ENCODE measurements around the gene UHRF2. TPM values are rescaled to one million over a fixed set of nuclear protein-coding genes. Genes with fewer than 3 reads are reported as not detected.
A peak's percentile ranks its signal among the peaks of the same experiment; 100 is the strongest.

The UHRF2 gene
- total and polyA plus RNA-seq, 2 of the 4 experiments (the other 2 are of a cell fraction): 27.6 to 37.3 TPM

DNA sequence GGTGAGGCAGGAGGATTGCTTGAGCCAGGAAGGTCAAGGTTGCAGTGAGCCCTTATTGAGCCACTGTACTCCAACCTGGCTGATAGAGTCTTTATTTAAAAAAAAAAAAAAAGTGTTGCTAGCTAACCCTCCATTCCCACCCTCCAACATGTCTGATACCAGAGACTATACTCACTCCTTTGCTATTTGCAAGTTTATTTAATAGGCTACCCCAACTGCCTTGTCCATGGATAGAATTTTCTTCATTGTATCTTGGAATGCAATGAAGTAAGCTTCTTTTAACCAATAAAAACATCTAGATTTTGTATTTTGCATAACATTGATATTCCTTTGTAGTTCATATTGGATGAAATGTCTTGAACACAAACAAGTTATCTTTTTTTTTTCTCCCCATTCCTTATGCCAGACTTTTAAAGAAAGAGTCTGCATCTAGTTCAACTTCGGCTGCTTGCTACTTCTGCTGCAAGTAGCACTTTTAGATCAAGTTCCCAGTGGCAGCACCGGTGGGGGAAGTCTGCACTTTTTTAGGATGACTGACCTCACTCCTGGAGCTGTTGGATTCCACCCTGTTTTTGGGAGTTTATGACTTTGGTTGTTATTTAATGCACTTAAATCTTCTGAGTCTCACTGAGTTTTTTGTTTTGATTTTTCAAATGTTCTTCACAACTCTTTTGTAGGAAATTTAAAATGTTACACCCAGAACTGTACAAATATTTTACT is 112.5 kb downstream of the UHRF2 start:
- peak overlapping the region; percentile 82; the same call in 1 of the 2 replicates for H3K56ac ChIP-seq (ENCODE audit: extremely low read depth, insufficient read depth, low read length)
- no peak overlapping the region for H3K4me3 ChIP-seq (ENCODE audit: insufficient read depth, low read depth, low read length)
- H2BK120ac ChIP-seq (ENCODE audit: low read depth, low read length): peak overlapping the region; percentile 90
- H2AK5ac ChIP-seq (ENCODE audit: low read depth, low read length): peak overlapping the region; percentile 92
- DNase-seq (peak; percentile 86), ATAC-seq (ENCODE audit: low read depth) (peak; percentile 98)
- peak overlapping the region; percentile 75 for H2BK20ac ChIP-seq (ENCODE audit: low read depth, low read length)
- no TSS peak for BruUV-seq (replicated peaks)
- intact Hi-C loops (cut with micrococcal nuclease): loop anchor here (2.0 kb wide), 1 partner anchor 41 kb away; no protein-coding TSS in a partner anchor
- no peaks in the 10 kb centered on the region for H3K79me1 ChIP-seq (ENCODE audit: low read depth in 1 of 2, low read length in 2 of 2)
- H3K36me3 ChIP-seq (ENCODE audit: control insufficient read depth, insufficient read depth, low read length): no peaks in the 10 kb centered on the region; the same call in 1 of the 2 replicates
- in situ Hi-C loops (cut with MboI; ENCODE audit: low sequenced_read_pairs): no loop called here
- CTCF ChIA-PET: interaction anchor here (0.7 to 1.2 kb wide), 4 partner anchors 10 to 126 kb away, joined by 3 to 4 read pairs (median 3); no protein-coding TSS in a partner anchor
- peak overlapping the region; percentile 79 for H2BK5ac ChIP-seq (ENCODE audit: low read depth, low read length, poor library complexity, severe bottlenecking)
- peaks cover 8% of the 10 kb centered on the region; the same call in 1 of the 2 replicates for H3K9me1 ChIP-seq (ENCODE audit: insufficient read depth, low read length)
- peak overlapping the region; percentile 80; the same call in 1 of the 3 replicates for H2BK15ac ChIP-seq (ENCODE audit: low read depth, low read length)
- no peaks in the 10 kb centered on the region for H3K9me3 ChIP-seq (ENCODE audit: control insufficient read depth, insufficient read depth, low read length)
- H3K14ac ChIP-seq (replicated peaks; ENCODE audit: low read depth, low read length): peak overlapping the region; percentile 64
- H3K27me3 ChIP-seq (ENCODE audit: control insufficient read depth, insufficient read depth, low read length): no peaks in the 10 kb centered on the region
- H3K27ac ChIP-seq (ENCODE audit: insufficient read depth, low read length): peak overlapping the region; percentile 93
- TF ChIP-seq RAD21 (IDR thresholded peaks at IDR 0.05; ENCODE audit: low read length) (no peak), MAFK (IDR thresholded peaks at IDR 0.05; ENCODE audit: low read depth, low read length) (no peak), BHLHE40 (IDR thresholded peaks at IDR 0.05; ENCODE audit: low read depth, low read length) (no peak), FOS (IDR thresholded peaks at IDR 0.05; ENCODE audit: low read depth, low read length) (peak; percentile 24; the same call in 1 of the 2 replicates), MXI1 (IDR thresholded peaks at IDR 0.05; ENCODE audit: borderline replicate concordance, low read depth, low read length) (no peak), NFE2L2 (IDR thresholded peaks at IDR 0.05; ENCODE audit: low read depth, low read length) (no peak)
- TF ChIP-seq, protein P1, sequence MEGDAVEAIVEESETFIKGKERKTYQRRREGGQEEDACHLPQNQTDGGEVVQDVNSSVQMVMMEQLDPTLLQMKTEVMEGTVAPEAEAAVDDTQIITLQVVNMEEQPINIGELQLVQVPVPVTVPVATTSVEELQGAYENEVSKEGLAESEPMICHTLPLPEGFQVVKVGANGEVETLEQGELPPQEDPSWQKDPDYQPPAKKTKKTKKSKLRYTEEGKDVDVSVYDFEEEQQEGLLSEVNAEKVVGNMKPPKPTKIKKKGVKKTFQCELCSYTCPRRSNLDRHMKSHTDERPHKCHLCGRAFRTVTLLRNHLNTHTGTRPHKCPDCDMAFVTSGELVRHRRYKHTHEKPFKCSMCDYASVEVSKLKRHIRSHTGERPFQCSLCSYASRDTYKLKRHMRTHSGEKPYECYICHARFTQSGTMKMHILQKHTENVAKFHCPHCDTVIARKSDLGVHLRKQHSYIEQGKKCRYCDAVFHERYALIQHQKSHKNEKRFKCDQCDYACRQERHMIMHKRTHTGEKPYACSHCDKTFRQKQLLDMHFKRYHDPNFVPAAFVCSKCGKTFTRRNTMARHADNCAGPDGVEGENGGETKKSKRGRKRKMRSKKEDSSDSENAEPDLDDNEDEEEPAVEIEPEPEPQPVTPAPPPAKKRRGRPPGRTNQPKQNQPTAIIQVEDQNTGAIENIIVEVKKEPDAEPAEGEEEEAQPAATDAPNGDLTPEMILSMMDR (conservative IDR thresholded peaks at IDR 0.05; ENCODE audit: low read depth, low read length): no peak
- TF ChIP-seq, protein P2, sequence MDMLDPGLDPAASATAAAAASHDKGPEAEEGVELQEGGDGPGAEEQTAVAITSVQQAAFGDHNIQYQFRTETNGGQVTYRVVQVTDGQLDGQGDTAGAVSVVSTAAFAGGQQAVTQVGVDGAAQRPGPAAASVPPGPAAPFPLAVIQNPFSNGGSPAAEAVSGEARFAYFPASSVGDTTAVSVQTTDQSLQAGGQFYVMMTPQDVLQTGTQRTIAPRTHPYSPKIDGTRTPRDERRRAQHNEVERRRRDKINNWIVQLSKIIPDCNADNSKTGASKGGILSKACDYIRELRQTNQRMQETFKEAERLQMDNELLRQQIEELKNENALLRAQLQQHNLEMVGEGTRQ (IDR thresholded peaks at IDR 0.05; ENCODE audit: low read depth, low read length): no peak
- peak overlapping the region; percentile 14 for H4K5ac ChIP-seq (ENCODE audit: low read depth, low read length)
- H4K91ac ChIP-seq (ENCODE audit: insufficient read depth, low read depth, low read length): peak overlapping the region; percentile 74
- peak overlapping the region; percentile 79; the same call in 1 of the 2 replicates for H3K23ac ChIP-seq (ENCODE audit: low read depth, low read length)
- no CpG with 5 or more reads among the region's 2 CpGs for WGBS, 2 experiments (ENCODE audit: extremely low coverage in 2 of 2, insufficient read length in 1 of 2)
- dilution Hi-C loops (cut with HindIII; ENCODE audit: low sequenced_read_pairs, unreplicated experiment): no loop called here
- H4K20me1 ChIP-seq (ENCODE audit: insufficient read depth, low read length): no peaks in the 10 kb centered on the region
- H2AFZ ChIP-seq (replicated peaks; ENCODE audit: low read length, poor library complexity): no peak overlapping the region
- H3K18ac ChIP-seq (ENCODE audit: low read depth, low read length): peak overlapping the region; percentile 76
- H3K4ac ChIP-seq (ENCODE audit: low read depth, low read length): peak overlapping the region; percentile 85
- H3K4me1 ChIP-seq (ENCODE audit: control insufficient read depth, insufficient read depth, low read length): peaks cover 3% of the 10 kb centered on the region; the same call in 1 of the 2 replicates
- H2AK9ac ChIP-seq (replicated peaks; ENCODE audit: low read depth, low read length, poor library complexity): no peak overlapping the region
- peak overlapping the region; percentile 61 for H3K4me2 ChIP-seq (ENCODE audit: low read depth, low read length)
- POLR2A ChIA-PET (ENCODE audit: unreplicated experiment): interaction anchor here (0.5 to 0.7 kb wide), 5 partner anchors 23 to 130 kb away, joined by 3 to 7 read pairs (median 5); no protein-coding TSS in a partner anchor
- peak overlapping the region; percentile 63 to 89 for H4K8ac ChIP-seq (ENCODE audit: low read depth in 2 of 2, low read length in 2 of 2)
- H3K9ac ChIP-seq (ENCODE audit: low read depth, low read length): peak overlapping the region; percentile 21; the same call in 1 of the 2 replicates
